KOPT-K1 (cell line): ENCODE measurements around the gene HOMEZ.

Source experiments
- H3K27ac ChIP-seq: fragments of 200-600 bp; sonication (generic); 2 replicates; pipeline ENCODE4 v1.5.1; 2016; ENCODE audit warnings: antibody characterized with exemption, mild to moderate bottlenecking, low read depth, low read length; ENCODE audit not compliant: poor library complexity, severe bottlenecking
- H3K36me3 ChIP-seq: fragments of 200-600 bp; sonication (generic); 2 replicates; pipeline ENCODE4 v1.5.1; 2017; ENCODE audit warnings: antibody characterized with exemption, mild to moderate bottlenecking, low read length, moderate library complexity; ENCODE audit not compliant: insufficient read depth
- H3K9me3 ChIP-seq: fragments of 200-600 bp; sonication (generic); 2 replicates; pipeline ENCODE4 v1.5.1; 2017; ENCODE audit warnings: antibody characterized with exemption, low read length, mild to moderate bottlenecking; ENCODE audit not compliant: insufficient read depth, poor library complexity, severe bottlenecking

Gene HOMEZ

GRCh38 chr14:23319746-23320583 lies 34.0 kb upstream of the HOMEZ start:
- Histone ChIP-seq H3K9me3 (no peaks in the 10 kb centered on the region), H3K36me3 (peaks cover 24% of the 10 kb centered on the region), H3K27ac (peak overlapping the region; percentile 75)

- Histone ChIP-seq H3K27ac (no peak overlapping the region), H3K36me3 (no peaks in the 10 kb centered on the region)
These were observed 30.4 kb upstream of the HOMEZ start for GRCh38 chr14:23316300-23316699.

GRCh38 chr14:23310546-23310945 lies 24.6 kb upstream of the HOMEZ start:
- Histone ChIP-seq H3K9me3 (no peaks in the 10 kb centered on the region), H3K36me3 (no peaks in the 10 kb centered on the region), H3K27ac (no peak overlapping the region)

More at GRCh38 chr14:23316300-23316699, 30.4 kb upstream of the HOMEZ start:
- H3K9me3 ChIP-seq: no peaks in the 10 kb centered on the region

GRCh38 chr14:23308721-23309445 lies 23.0 kb upstream of the HOMEZ start:
- H3K36me3 ChIP-seq: no peaks in the 10 kb centered on the region
- H3K9me3 ChIP-seq: no peaks in the 10 kb centered on the region
- H3K27ac ChIP-seq: no peak overlapping the region

GRCh38 chr14:23307687-23308644 lies 22.0 kb upstream of the HOMEZ start:
- Histone ChIP-seq H3K36me3 (no peaks in the 10 kb centered on the region), H3K27ac (no peak overlapping the region), H3K9me3 (no peaks in the 10 kb centered on the region)

GRCh38 chr14:23307146-23307530 lies 21.2 kb upstream of the HOMEZ start:
- Histone ChIP-seq H3K9me3 (no peaks in the 10 kb centered on the region), H3K27ac (no peak overlapping the region)

GRCh38 chr14:23306412-23307145 lies 20.6 kb upstream of the HOMEZ start, which contains the start of gene BCL2L2:
Gene BCL2L2, plus strand, starts transcription at chr14:23306833. Its CDS starts 935 bp downstream, at chr14:23307768.
- no peaks in the 10 kb centered on the region for H3K9me3 ChIP-seq
- no peak within 1 kb of the TSS for H3K27ac ChIP-seq
- H3K36me3 ChIP-seq: no peaks in the 10 kb centered on the region

More at GRCh38 chr14:23307146-23307530, 21.2 kb upstream of the HOMEZ start:
- H3K36me3 ChIP-seq: no peaks in the 10 kb centered on the region

- H3K36me3 ChIP-seq: peaks cover 21% of the 10 kb centered on the region
- peak within 1 kb of the TSS; percentile 82 for H3K27ac ChIP-seq
- no peaks in the 10 kb centered on the region for H3K9me3 ChIP-seq
These were observed 16.6 kb upstream of the HOMEZ start, which contains the start of gene PPP1R3E for GRCh38 chr14:23302290-23303225. Gene PPP1R3E, minus strand, starts transcription at chr14:23302859. Its CDS starts 283 bp downstream, at chr14:23302576.

- no peaks in the 10 kb centered on the region for H3K9me3 ChIP-seq
- H3K36me3 ChIP-seq: peaks cover 28% of the 10 kb centered on the region
- H3K27ac ChIP-seq: peak overlapping the region; percentile 82
These were observed 16.0 kb upstream of the HOMEZ start for GRCh38 chr14:23301969-23302289.

GRCh38 chr14:23301288-23301968 lies 15.5 kb upstream of the HOMEZ start:
- peaks cover 32% of the 10 kb centered on the region for H3K36me3 ChIP-seq
- H3K9me3 ChIP-seq: no peaks in the 10 kb centered on the region
- H3K27ac ChIP-seq: peak overlapping the region; percentile 82

- Histone ChIP-seq H3K27ac (peak overlapping the region; percentile 82), H3K9me3 (no peaks in the 10 kb centered on the region), H3K36me3 (peaks cover 35% of the 10 kb centered on the region)
These were observed 14.8 kb upstream of the HOMEZ start for GRCh38 chr14:23300687-23301223.

- H3K9me3 ChIP-seq: no peaks in the 10 kb centered on the region
- H3K27ac ChIP-seq: peak overlapping the region; percentile 82
- peaks cover 35% of the 10 kb centered on the region for H3K36me3 ChIP-seq
These were observed 14.2 kb upstream of the HOMEZ start for GRCh38 chr14:23299986-23300686.
